GM23338 (cell line): ENCODE measurements around the gene LCE2A.

ENCODE experiments used
- EZH2 ChIP-seq: fragments of 200-600 bp; sonication (generic); IDR thresholded peaks from one replicate; pipeline ENCODE4 v1.8.0; 2017; ENCODE audit warnings: antibody characterized with exemption, mild to moderate bottlenecking, low read depth; ENCODE audit not compliant: unreplicated experiment
- JUNB ChIP-seq: IDR thresholded peaks from one replicate; pipeline ENCODE4 v1.6.1; 2016; ENCODE audit warnings: antibody characterized with exemption; ENCODE audit not compliant: unreplicated experiment
- POLR2AphosphoS5 ChIP-seq: IDR thresholded peaks from 2 replicates; pipeline ENCODE4 v1.6.1; 2016; ENCODE audit warnings: antibody characterized with exemption, low read depth
- TF ChIP-seq, protein P1 (sequence below), 2 experiments: fragments of 200-600 bp in 1 of 2; sonication (generic) in 1 of 2; conservative IDR thresholded peaks; 2 replicates each; pipeline versions ENCODE4 v1.5.1 to v1.6.1; 2016 to 2017; ENCODE audit warnings: antibody characterized with exemption in 2 of 2, low read depth in 2 of 2, mild to moderate bottlenecking in 2 of 2, moderate library complexity in 1 of 2
- TF ChIP-seq, protein P2 (sequence below): IDR thresholded peaks from one replicate; pipeline ENCODE4 v1.6.1; 2018; ENCODE audit warnings: antibody characterized with exemption; ENCODE audit not compliant: unreplicated experiment

DNA sequence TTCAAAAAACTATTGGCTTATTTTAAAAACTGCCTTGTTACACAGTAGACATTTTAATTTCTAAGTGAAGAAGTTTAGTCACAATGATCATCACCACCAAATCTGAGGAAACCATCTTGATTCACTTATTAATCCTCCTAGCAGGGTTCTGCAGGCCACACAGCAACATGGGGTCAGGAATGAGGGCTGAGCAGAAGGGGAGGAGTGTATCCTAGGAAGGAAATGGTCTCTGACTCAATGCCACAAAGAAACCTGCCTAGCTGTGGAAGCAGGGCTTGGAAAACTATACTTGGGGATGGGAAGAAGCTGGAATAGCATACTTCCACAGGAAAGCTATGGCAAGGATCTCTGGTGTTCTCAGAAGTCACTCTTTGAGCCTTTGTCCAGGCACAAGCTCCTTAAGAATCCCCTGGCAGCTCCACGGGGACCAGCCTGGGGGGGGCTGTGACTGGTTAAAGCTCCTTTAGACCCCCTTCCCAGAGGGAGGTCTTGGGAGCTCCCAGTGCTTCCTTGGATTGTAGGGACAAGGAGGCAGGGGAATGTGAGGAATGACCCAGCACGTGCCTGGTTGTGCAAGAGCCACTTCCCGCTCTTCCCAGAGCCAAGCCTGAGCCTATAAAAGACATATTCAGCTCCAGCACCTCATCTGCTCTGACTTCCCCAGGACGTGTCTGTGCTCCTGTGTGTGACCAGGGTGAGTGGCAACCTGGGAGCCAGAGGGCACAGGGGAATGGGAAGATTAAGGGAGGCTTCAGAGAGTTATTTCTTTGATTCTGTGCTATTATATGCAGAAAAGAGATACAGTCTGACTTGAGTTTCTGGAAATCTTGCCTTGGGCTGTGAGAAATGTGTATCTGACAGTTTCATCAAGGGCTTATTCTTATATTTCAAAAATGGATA, at the start of gene LCE2A:
- no peak for TF ChIP-seq EZH2
- no peak for TF ChIP-seq POLR2AphosphoS5
- no peak for TF ChIP-seq JUNB
- TF ChIP-seq, protein P1, sequence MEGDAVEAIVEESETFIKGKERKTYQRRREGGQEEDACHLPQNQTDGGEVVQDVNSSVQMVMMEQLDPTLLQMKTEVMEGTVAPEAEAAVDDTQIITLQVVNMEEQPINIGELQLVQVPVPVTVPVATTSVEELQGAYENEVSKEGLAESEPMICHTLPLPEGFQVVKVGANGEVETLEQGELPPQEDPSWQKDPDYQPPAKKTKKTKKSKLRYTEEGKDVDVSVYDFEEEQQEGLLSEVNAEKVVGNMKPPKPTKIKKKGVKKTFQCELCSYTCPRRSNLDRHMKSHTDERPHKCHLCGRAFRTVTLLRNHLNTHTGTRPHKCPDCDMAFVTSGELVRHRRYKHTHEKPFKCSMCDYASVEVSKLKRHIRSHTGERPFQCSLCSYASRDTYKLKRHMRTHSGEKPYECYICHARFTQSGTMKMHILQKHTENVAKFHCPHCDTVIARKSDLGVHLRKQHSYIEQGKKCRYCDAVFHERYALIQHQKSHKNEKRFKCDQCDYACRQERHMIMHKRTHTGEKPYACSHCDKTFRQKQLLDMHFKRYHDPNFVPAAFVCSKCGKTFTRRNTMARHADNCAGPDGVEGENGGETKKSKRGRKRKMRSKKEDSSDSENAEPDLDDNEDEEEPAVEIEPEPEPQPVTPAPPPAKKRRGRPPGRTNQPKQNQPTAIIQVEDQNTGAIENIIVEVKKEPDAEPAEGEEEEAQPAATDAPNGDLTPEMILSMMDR (conservative IDR thresholded peaks at IDR 0.05; ENCODE audit: low read depth in 2 of 2): no peak
- TF ChIP-seq, protein P2, sequence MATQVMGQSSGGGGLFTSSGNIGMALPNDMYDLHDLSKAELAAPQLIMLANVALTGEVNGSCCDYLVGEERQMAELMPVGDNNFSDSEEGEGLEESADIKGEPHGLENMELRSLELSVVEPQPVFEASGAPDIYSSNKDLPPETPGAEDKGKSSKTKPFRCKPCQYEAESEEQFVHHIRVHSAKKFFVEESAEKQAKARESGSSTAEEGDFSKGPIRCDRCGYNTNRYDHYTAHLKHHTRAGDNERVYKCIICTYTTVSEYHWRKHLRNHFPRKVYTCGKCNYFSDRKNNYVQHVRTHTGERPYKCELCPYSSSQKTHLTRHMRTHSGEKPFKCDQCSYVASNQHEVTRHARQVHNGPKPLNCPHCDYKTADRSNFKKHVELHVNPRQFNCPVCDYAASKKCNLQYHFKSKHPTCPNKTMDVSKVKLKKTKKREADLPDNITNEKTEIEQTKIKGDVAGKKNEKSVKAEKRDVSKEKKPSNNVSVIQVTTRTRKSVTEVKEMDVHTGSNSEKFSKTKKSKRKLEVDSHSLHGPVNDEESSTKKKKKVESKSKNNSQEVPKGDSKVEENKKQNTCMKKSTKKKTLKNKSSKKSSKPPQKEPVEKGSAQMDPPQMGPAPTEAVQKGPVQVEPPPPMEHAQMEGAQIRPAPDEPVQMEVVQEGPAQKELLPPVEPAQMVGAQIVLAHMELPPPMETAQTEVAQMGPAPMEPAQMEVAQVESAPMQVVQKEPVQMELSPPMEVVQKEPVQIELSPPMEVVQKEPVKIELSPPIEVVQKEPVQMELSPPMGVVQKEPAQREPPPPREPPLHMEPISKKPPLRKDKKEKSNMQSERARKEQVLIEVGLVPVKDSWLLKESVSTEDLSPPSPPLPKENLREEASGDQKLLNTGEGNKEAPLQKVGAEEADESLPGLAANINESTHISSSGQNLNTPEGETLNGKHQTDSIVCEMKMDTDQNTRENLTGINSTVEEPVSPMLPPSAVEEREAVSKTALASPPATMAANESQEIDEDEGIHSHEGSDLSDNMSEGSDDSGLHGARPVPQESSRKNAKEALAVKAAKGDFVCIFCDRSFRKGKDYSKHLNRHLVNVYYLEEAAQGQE: no peak
